Skeletal muscle satellite cell (primary cell): ENCODE data around the gene SPSB1.
A peak's percentile ranks its signal among the peaks of the same experiment; 100 is the strongest.

ENCODE experiments used
- H3K27me3 ChIP-seq: 2 replicates; pipeline ENCODE4 v1.7.0; 2013; ENCODE audit warnings: low read length; ENCODE audit not compliant: control insufficient read depth, insufficient read depth
- H3K36me3 ChIP-seq: 2 replicates; pipeline ENCODE4 v1.7.0; 2013; ENCODE audit warnings: mild to moderate bottlenecking, control low read depth, low read length; ENCODE audit not compliant: insufficient read depth
- H3K4me1 ChIP-seq: 2 replicates; pipeline ENCODE4 v1.7.0; 2013; ENCODE audit warnings: low read length; ENCODE audit not compliant: control insufficient read depth, insufficient read depth
- H3K4me2 ChIP-seq: 2 replicates; pipeline ENCODE4 v1.7.0; 2013; ENCODE audit warnings: mild to moderate bottlenecking, low read length
- H3K4me3 ChIP-seq: 2 replicates; pipeline ENCODE4 v1.7.0; 2013; ENCODE audit warnings: low read length
- H3K9ac ChIP-seq: 2 replicates; pipeline ENCODE4 v1.7.0; 2013; ENCODE audit warnings: mild to moderate bottlenecking, low read depth, low read length, moderate library complexity
- H3K9me3 ChIP-seq: replicated peaks from 2 replicates; pipeline ENCODE4 v1.7.0; 2013; ENCODE audit warnings: mild to moderate bottlenecking, control low read depth, low read length

The SPSB1 gene

DNA sequence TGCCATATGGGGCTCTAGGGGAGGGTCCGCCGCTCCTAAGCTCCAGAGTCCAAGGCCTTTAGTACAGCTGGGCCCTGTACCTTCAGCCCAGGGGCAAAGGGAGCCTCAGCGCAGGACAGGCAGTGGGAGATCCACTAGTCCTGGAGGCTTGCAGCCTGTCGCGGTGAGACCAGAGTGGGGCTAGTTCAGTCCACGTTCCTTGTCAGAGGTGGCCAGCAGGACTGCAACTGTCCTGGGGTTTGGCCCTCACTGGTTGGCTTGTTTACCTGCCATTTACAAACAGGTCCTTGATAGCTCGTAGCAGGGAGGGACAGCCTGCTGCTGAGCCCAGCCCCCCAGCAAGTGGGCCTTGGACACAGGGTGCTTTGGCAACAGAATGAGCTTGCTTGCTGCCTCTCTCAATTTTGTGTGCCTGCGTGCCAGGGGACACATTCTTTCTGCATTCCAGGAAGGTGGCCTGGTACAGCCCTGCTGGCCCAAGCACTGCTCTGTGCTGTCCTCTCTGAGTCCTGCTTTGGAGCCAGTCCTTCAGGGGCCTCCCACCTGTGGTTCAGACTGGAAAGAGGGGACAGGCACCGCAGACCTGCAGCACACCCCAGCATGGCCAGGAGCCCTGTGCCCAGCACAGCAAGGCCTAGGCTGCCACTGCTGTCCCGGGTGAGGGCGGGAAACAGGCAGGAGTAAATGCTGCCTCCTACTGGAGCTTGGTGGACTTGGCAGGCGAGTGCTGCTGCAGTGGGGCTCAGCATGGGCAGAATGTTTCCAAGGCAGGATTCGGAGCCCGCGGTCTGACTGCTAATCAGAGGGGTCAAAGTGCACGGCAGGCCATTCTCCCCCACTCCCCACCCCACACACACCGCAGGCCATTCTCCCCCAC is 42.9 kb upstream of the SPSB1 start:
- peaks cover 55% of the 10 kb centered on the region for H3K36me3 ChIP-seq
- peak overlapping the region; percentile 43 for H3K4me2 ChIP-seq
- no peak overlapping the region for H3K4me3 ChIP-seq
- H3K4me1 ChIP-seq = peaks cover 54% of the 10 kb centered on the region
- H3K9me3 ChIP-seq = no peaks in the 10 kb centered on the region
- H3K27me3 ChIP-seq = no peaks in the 10 kb centered on the region
- peak overlapping the region; percentile 65 for H3K9ac ChIP-seq

DNA sequence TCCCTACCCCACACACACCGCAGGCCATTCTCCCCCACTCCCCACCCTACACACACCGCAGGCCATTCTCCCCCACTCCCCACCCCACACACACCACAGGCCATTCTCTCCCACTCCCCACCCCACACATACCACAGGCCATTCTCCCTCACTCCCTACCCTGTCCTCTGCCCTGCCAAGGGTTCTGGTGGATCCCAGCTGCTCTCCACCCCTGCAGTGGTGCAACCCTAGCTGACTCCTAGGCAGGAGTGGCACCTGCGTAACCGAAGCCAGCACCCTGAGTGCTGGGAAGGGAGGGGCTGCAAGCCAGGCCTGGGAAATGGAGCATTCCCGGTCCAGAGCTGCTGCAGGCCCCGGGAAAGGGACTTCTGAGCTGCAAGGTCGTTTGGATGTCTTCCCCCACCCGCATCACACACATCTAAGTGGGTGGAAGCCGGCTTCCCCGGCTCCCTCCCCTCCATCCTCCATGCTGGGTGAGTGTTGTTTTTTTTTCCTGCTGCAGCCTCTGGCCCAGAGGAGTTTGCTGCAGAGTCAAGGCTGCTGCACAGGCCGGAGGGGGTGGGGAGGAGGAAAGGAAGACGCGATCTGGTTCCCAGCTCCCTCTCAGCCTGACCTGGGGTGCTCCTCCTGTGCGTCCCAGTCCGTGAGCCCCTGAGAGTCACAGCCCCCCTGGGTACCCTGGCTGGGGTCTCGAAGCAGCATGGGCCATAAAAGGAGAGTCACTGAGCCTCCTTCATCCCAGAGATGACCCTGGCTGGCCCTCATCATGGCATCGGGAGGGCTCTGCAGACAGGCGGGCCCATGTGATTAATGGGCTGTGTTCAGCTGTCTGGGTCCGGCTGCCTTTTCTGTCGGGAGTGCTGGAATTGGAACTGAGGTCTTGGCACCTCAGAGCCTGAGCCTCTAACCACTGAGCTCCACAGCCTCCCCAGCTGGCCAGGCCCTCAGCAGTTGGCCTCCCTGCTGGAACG is 42.0 kb upstream of the SPSB1 start:
- Histone ChIP-seq H3K36me3 (peaks cover 48% of the 10 kb centered on the region), H3K9me3 (no peaks in the 10 kb centered on the region)

DNA sequence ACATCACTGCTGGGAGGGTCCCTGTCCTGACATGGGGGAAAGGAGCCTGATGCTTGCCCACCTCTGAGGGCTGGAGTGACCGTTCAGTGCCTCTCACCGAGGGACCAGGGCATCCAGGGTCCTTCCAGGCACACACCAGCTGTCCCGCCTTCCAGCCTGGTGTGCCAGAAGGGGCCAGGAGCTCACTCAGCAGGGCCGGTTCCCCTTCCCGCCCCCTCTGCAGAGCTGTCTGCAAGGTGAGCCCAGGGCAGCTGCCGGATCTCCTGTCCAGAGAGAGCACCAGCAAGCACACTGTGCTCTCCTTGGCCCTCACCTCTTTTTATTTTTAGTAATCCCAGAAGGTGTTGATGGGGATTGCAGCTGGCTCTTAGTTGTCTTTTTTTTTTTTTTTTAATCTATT is 41.2 kb upstream of the SPSB1 start:
- H3K4me3 ChIP-seq = no peak overlapping the region
- no peaks in the 10 kb centered on the region for H3K27me3 ChIP-seq
- no peak overlapping the region for H3K9ac ChIP-seq
- H3K4me1 ChIP-seq = peaks cover 52% of the 10 kb centered on the region
- no peaks in the 10 kb centered on the region for H3K9me3 ChIP-seq
- peaks cover 49% of the 10 kb centered on the region for H3K36me3 ChIP-seq
- H3K4me2 ChIP-seq = no peak overlapping the region

More for the DNA sequence above, 42.0 kb upstream of the SPSB1 start:
- no peak overlapping the region for H3K4me3 ChIP-seq
- peak overlapping the region; percentile 49 for H3K9ac ChIP-seq
- H3K27me3 ChIP-seq = no peaks in the 10 kb centered on the region
- peaks cover 52% of the 10 kb centered on the region for H3K4me1 ChIP-seq
- peak overlapping the region; percentile 17 for H3K4me2 ChIP-seq

DNA sequence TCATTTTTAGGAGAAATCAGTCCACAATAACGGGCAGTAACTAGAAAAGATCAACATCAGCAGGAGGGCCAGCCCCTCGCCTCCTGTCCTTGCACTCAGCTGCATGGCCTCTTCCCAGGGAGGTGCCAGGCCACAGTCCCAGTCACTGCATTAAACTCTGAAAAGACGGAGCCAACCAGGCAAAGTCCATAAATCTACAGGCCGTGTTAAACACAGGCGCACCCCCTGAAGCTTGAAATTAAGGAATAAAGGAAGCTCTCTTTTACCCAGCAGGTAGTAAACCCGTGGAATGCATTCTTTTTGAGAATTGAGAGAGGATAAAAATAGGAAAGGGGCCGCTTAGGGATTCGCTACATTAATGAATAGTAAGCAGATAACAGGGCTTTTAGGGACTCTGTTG is 39.7 kb upstream of the SPSB1 start:
- Histone ChIP-seq H3K36me3 (peaks cover 47% of the 10 kb centered on the region), H3K4me3 (no peak overlapping the region), H3K9me3 (no peaks in the 10 kb centered on the region), H3K4me1 (peaks cover 38% of the 10 kb centered on the region), H3K4me2 (no peak overlapping the region), H3K9ac (no peak overlapping the region), H3K27me3 (no peaks in the 10 kb centered on the region)

DNA sequence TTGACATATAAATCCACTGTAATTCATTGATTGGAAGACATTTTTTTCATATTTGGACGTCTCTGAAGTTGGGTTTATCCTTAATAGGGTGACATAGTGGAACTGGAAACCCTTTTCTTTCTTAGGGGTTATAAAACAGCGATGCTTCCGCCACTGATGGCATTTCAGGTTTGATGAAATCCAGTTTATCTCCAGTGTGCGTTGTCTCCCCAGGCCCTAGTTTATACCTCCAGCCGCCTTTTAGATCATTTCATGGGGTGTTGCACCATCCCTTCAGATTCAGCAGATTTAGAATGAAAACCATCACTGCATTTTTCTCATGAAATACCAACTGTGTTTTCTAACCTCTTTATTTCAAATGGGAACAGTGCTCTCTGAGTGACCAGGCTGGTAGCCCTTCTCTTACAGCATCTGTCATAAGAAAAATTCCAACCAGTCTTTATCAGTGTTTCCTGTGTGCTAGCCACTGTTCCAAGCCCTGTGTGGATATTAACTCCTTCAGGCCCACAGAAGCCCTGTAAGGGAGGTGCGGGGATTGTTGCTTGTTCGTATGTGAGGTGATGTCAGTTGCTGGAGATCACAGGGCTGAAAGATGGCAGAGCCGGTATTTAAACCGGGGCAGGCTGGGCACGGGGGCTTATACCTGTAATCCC is 39.1 kb upstream of the SPSB1 start:
- Histone ChIP-seq H3K4me1 (peaks cover 33% of the 10 kb centered on the region), H3K4me3 (no peak overlapping the region), H3K9ac (no peak overlapping the region), H3K4me2 (no peak overlapping the region), H3K36me3 (peaks cover 53% of the 10 kb centered on the region), H3K9me3 (no peaks in the 10 kb centered on the region), H3K27me3 (no peaks in the 10 kb centered on the region)

DNA sequence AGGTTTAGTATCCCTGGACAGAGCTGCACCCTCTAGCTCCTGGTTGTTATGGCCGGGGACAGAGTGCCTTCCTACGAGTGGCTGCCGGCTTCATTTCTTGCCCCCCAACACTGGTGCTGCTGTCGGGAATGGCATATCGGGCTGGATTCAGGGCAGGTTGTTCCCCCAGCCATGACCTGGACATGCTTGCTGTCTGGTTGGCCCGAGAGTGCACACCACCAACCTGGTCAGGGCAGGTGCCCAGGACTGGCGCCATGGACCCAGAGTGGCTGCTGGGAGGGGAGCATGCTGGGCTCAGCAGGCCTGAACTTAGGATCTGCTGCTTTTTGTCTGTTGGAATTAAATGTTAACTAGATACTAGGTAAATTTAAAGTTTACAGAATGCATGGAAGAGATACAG is 36.4 kb upstream of the SPSB1 start:
- peaks cover 5% of the 10 kb centered on the region for H3K4me1 ChIP-seq
- no peak overlapping the region for H3K9ac ChIP-seq
- H3K4me3 ChIP-seq = no peak overlapping the region
- H3K9me3 ChIP-seq = no peaks in the 10 kb centered on the region
- H3K36me3 ChIP-seq = peaks cover 34% of the 10 kb centered on the region
- no peak overlapping the region for H3K4me2 ChIP-seq
- H3K27me3 ChIP-seq = no peaks in the 10 kb centered on the region

DNA sequence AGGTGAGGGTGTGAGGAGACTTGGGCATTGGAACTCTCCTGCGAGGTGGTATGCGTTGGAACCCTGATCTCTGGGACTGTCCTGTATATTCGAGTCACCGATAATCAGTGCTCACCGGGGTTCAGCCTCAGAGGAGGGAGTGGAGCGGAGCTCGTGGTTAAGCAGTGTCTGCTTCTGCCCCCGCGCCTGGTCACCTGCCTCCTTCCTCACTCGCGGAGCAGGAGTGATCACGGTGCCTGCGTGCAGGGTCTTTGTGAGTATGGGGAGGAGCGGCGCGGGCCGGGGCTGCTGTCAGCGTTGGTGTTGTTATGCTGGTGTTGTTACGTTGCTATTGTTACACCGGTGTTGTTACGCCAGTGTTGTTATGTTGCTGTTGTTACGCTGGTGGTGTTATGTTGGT is 34.8 kb upstream of the SPSB1 start:
- no peak overlapping the region for H3K9ac ChIP-seq
- H3K4me3 ChIP-seq = no peak overlapping the region
- peaks cover 3% of the 10 kb centered on the region for H3K4me1 ChIP-seq
- H3K4me2 ChIP-seq = no peak overlapping the region
- H3K36me3 ChIP-seq = peaks cover 33% of the 10 kb centered on the region
- H3K27me3 ChIP-seq = no peaks in the 10 kb centered on the region
- no peaks in the 10 kb centered on the region for H3K9me3 ChIP-seq

DNA sequence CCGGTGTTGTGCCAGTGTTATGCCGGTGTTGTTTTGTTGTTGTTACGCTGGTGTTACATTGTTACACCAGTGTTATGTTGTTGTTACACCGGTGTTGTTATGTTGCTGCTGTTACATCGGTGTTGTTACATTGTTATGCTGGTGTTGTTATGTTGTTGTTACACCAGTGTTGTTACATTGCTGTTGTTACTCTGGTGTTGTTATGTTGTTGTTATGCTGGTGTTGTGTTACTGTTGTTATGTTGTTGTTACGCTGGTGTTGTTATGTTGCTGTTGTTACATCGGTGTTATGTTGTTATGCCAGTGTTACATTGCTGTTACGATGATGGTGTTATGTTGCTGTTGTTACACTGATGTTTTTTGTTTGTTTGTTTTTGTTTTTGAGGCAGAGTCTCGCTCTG is 34.1 kb upstream of the SPSB1 start:
- Histone ChIP-seq H3K4me3 (no peak overlapping the region), H3K4me1 (no peaks in the 10 kb centered on the region), H3K9ac (no peak overlapping the region), H3K27me3 (no peaks in the 10 kb centered on the region), H3K9me3 (no peaks in the 10 kb centered on the region), H3K4me2 (no peak overlapping the region), H3K36me3 (peaks cover 33% of the 10 kb centered on the region)

DNA sequence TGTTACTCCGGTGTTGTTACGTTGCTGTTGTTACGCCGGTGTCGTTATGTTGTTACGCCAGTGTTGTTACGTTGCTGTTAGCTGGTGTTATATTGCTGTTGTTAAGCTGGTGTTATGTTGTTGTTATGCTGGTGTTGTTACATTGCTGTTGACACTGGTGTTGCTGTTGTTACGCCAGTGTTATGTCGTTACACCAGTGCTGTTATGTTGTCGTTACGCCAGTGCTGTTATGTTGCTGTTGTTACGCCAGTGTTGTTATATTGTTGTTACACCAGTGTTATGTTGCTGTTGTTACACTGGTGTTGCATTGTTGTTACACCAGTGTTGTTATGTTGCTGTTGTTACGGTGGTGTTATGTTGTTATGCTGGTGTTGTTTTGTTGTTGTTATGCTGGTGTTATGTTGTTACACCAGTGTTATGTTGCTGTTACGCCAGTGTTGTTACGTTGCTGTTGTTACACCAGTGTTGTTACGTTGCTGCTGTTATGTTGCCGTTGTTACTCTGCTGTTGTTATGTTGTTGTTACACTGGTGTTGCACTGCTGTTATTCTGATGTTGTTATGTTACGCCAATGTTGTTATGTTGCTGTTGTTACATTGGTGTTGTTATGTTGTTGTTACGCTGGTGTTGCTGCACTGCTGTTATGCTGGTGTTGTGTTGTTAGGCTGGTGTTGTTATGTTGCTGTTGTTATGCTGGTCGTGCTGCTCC is 32.5 kb upstream of the SPSB1 start:
- no peak overlapping the region for H3K9ac ChIP-seq
- peaks cover 49% of the 10 kb centered on the region for H3K36me3 ChIP-seq
- H3K27me3 ChIP-seq = no peaks in the 10 kb centered on the region
- no peaks in the 10 kb centered on the region for H3K4me1 ChIP-seq
- no peak overlapping the region for H3K4me2 ChIP-seq
- H3K9me3 ChIP-seq = no peaks in the 10 kb centered on the region
- H3K4me3 ChIP-seq = no peak overlapping the region

DNA sequence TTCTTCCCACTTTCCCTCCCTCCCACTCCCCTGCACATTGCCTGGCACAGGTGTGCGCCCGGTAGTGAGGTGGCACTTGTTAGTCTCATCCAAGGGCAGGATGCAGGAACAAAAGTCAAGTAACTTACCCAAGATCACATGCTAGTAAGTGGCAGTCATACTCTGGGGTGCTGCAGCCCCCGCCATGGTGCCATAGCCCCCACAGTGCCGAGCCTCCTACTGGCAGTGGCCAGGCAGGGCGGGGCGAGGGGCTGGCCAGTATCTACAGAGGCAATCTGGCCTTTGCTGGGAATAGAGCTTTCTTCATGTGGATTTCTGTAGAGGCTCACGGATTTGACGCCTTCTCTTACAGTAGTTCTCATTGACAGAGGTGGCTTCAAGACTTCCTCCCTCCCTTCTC is 31.2 kb upstream of the SPSB1 start:
- H3K9me3 ChIP-seq = no peaks in the 10 kb centered on the region
- H3K9ac ChIP-seq = no peak overlapping the region
- no peak overlapping the region for H3K4me3 ChIP-seq
- peaks cover 6% of the 10 kb centered on the region for H3K4me1 ChIP-seq
- H3K36me3 ChIP-seq = peaks cover 46% of the 10 kb centered on the region
- H3K4me2 ChIP-seq = no peak overlapping the region
- H3K27me3 ChIP-seq = no peaks in the 10 kb centered on the region
